A549 (cell line): ENCODE measurements around the gene PLEKHG3. TPM values are rescaled to one million over a fixed set of nuclear protein-coding genes. Genes with fewer than 3 reads are reported as not detected.
A peak's percentile ranks its signal among the peaks of the same experiment; 100 is the strongest.

Experiments used
- ATAC-seq, 2 experiments: fragments of 200-7000 bp in 1 of 2; fragments of >200 bp in 1 of 2; cut with Nextera tagmentation in 1 of 2; cut with Tn5 transposase in 1 of 2; 3 replicates each; pipeline versions ENCODE4 v1.8.0 to v1.9.1; 2018 to 2020; ENCODE audit warnings: mild to moderate bottlenecking in 1 of 2, moderate library complexity in 1 of 2
- CTCF ChIA-PET: fragments of 300-600 bp; sonication (Branson Sonifier 250); formaldehyde crosslinking; extraction: SDS; loops from one replicate; lab custom pipeline; 2021; ENCODE audit warnings: antibody characterized with exemption, inconsistent platforms; lab: Yijun Ruan, JAX
- POLR2A ChIA-PET: fragments of 350-600 bp; formaldehyde crosslinking; extraction: SDS; loops from one replicate; lab custom pipeline; 2021; ENCODE audit warnings: antibody characterized with exemption, inconsistent platforms; lab: Yijun Ruan, JAX
- DNase-seq, 2 experiments: peaks; one replicate each; pipeline versions ENCODE4 v3.0.0 to v3.0.0-alpha.2; 2011 to 2016; ENCODE audit warnings: low read depth in 1 of 2, low spot score in 1 of 2
- FAIRE-seq: peaks from 2 replicates; lab custom pipeline; 2011; peaks lifted over from hg19 to GRCh38; lab: Jason Lieb, UNC
- H3K27ac ChIP-seq, 2 experiments: fragments of >200 bp; sonication (Bioruptor Twin); formaldehyde crosslinking; 3 replicates each; pipeline ENCODE4 v1.5.1; 2016 to 2017
- H3K4me1 ChIP-seq: fragments of >200 bp; sonication (Bioruptor Twin); formaldehyde crosslinking; 3 replicates; pipeline ENCODE4 v1.6.1; 2016
- H3K4me2 ChIP-seq: fragments of >200 bp; sonication (Bioruptor Twin); formaldehyde crosslinking; 3 replicates; pipeline ENCODE4 v1.6.1; 2016
- H3K4me3 ChIP-seq: fragments of >200 bp; sonication (Bioruptor Twin); formaldehyde crosslinking; 3 replicates; pipeline ENCODE4 v1.5.1; 2016
- H3K9me3 ChIP-seq: fragments of >200 bp; sonication (Bioruptor Twin); formaldehyde crosslinking; 3 replicates; pipeline ENCODE4 v1.6.1; 2016
- BHLHE40 ChIP-seq: IDR thresholded peaks from 2 replicates; pipeline ENCODE4 v1.6.1; 2012; ENCODE audit warnings: low read depth, low read length, inconsistent platforms
- CBX2 ChIP-seq: fragments of 200-600 bp; sonication (generic); IDR thresholded peaks from 2 replicates; pipeline ENCODE4 v1.6.1; 2016; ENCODE audit warnings: low read depth, mild to moderate bottlenecking, borderline replicate concordance
- CEBPB ChIP-seq, 2 experiments: fragments of >200 bp in 1 of 2; sonication (Bioruptor Twin) in 1 of 2; formaldehyde crosslinking in 1 of 2; IDR thresholded peaks; 2 replicates each; pipeline ENCODE4 v1.6.1; 2012 to 2016
- CHD2 ChIP-seq: fragments of 150-350 bp; IDR thresholded peaks from 2 replicates; pipeline ENCODE4 v1.6.1; 2014; ENCODE audit warnings: low read length; ENCODE audit not compliant: partially characterized antibody
- EHF ChIP-seq: fragments of 250-450 bp; sonication (Bioruptor Pico); IDR thresholded peaks from 2 replicates; pipeline ENCODE4 v1.5.0; 2020; ENCODE audit warnings: mild to moderate bottlenecking
- EP300 ChIP-seq, 2 experiments: fragments of >200 bp; sonication (Bioruptor Twin); formaldehyde crosslinking; IDR thresholded peaks; 2 replicates in 1 of 2; 3 replicates in 1 of 2; pipeline ENCODE4 v1.6.1; 2016 to 2017
- ESRRA ChIP-seq: fragments of 150-350 bp; IDR thresholded peaks from 2 replicates; pipeline ENCODE4 v1.6.1; 2014; ENCODE audit warnings: mild to moderate bottlenecking, low read length, borderline replicate concordance
- FOSB ChIP-seq: fragments of 250-450 bp; sonication (Bioruptor Pico); IDR thresholded peaks from 2 replicates; pipeline ENCODE4 v1.5.0; 2020; ENCODE audit warnings: mild to moderate bottlenecking, moderate library complexity
- FOSL2 ChIP-seq, 2 experiments: fragments of 450-650 bp in 1 of 2; fragments of >200 bp in 1 of 2; sonication (Bioruptor Twin) in 1 of 2; formaldehyde crosslinking; IDR thresholded peaks; 2 replicates each; pipeline versions ENCODE4 v1.5.0 to v1.6.1; 2016 to 2020; ENCODE audit warnings: mild to moderate bottlenecking in 1 of 2, moderate library complexity in 1 of 2
- FOXS1 ChIP-seq: fragments of 250-450 bp; sonication (Bioruptor Pico); IDR thresholded peaks from 2 replicates; pipeline ENCODE4 v1.5.0; 2020; ENCODE audit warnings: mild to moderate bottlenecking, moderate library complexity
- GATA3 ChIP-seq: IDR thresholded peaks from 2 replicates; pipeline ENCODE4 v1.6.1; 2012; ENCODE audit warnings: borderline replicate concordance
- HDAC2 ChIP-seq: fragments of 200-600 bp; sonication (generic); IDR thresholded peaks from 2 replicates; pipeline ENCODE4 v1.6.1; 2016
- HEYL ChIP-seq: fragments of 250-450 bp; sonication (Bioruptor Pico); IDR thresholded peaks from 2 replicates; pipeline ENCODE4 v1.8.0; 2021; ENCODE audit warnings: mild to moderate bottlenecking, moderate library complexity
- HOXA7 ChIP-seq: fragments of 250-450 bp; sonication (Bioruptor Pico); IDR thresholded peaks from 2 replicates; pipeline ENCODE4 v1.5.0; 2020; ENCODE audit warnings: mild to moderate bottlenecking, moderate library complexity
- HOXB13 ChIP-seq: fragments of 250-450 bp; sonication (Bioruptor Pico); IDR thresholded peaks from 2 replicates; pipeline ENCODE4 v1.5.0; 2020; ENCODE audit warnings: low read depth, mild to moderate bottlenecking, moderate library complexity
- HOXB5 ChIP-seq: fragments of 250-450 bp; sonication (Bioruptor Pico); IDR thresholded peaks from 2 replicates; pipeline ENCODE4 v1.5.0; 2020; ENCODE audit warnings: mild to moderate bottlenecking, moderate library complexity
- JUN ChIP-seq, 2 experiments: fragments of >200 bp; sonication (Bioruptor Twin); formaldehyde crosslinking; IDR thresholded peaks; 2 replicates in 1 of 2; 3 replicates in 1 of 2; pipeline ENCODE4 v1.6.1; 2016 to 2017
- JUNB ChIP-seq: fragments of >200 bp; sonication (Bioruptor Twin); formaldehyde crosslinking; IDR thresholded peaks from 2 replicates; pipeline ENCODE4 v1.6.1; 2016
- MYC ChIP-seq: IDR thresholded peaks from 2 replicates; pipeline ENCODE4 v1.6.1; 2012; ENCODE audit warnings: mild to moderate bottlenecking, inconsistent platforms, low read length, improper control_type of control experiment, borderline replicate concordance
- NFE2L2 ChIP-seq: fragments of 150-350 bp; conservative IDR thresholded peaks from 2 replicates; pipeline ENCODE4 v1.6.1; 2014; ENCODE audit warnings: low read length
- NR3C1 ChIP-seq: fragments of >200 bp; sonication (Bioruptor Twin); formaldehyde crosslinking; IDR thresholded peaks from 3 replicates; pipeline ENCODE4 v1.6.1; 2017
- POLR2A ChIP-seq: IDR thresholded peaks from 2 replicates; pipeline ENCODE4 v1.6.1; 2012; ENCODE audit warnings: mild to moderate bottlenecking, low read length
- POLR2AphosphoS2 ChIP-seq: conservative IDR thresholded peaks from 2 replicates; pipeline ENCODE4 v1.6.1; 2012; ENCODE audit warnings: low read length, improper control_type of control experiment, inconsistent platforms
- RAD21 ChIP-seq, 2 experiments: fragments of >200 bp in 1 of 2; sonication (Bioruptor Twin) in 1 of 2; formaldehyde crosslinking in 1 of 2; IDR thresholded peaks in 1 of 2; conservative IDR thresholded peaks in 1 of 2; 2 replicates in 1 of 2; 3 replicates in 1 of 2; pipeline ENCODE4 v1.6.1; 2012 to 2018; ENCODE audit warnings: inconsistent platforms in 1 of 2
- RARB ChIP-seq: fragments of 250-450 bp; sonication (Bioruptor Pico); IDR thresholded peaks from 2 replicates; pipeline ENCODE4 v1.8.0; 2021; ENCODE audit warnings: mild to moderate bottlenecking, moderate library complexity
- RFX5 ChIP-seq: fragments of 450-650 bp; IDR thresholded peaks from 2 replicates; pipeline ENCODE4 v1.7.1; 2014; ENCODE audit warnings: antibody characterized with exemption, mild to moderate bottlenecking, moderate library complexity
- SMC3 ChIP-seq: fragments of >200 bp; sonication (Bioruptor Twin); formaldehyde crosslinking; IDR thresholded peaks from 3 replicates; pipeline ENCODE4 v1.6.1; 2018; ENCODE audit warnings: inconsistent platforms
- TFCP2L1 ChIP-seq: fragments of 250-450 bp; sonication (Bioruptor Pico); IDR thresholded peaks from 2 replicates; pipeline ENCODE4 v1.5.0; 2021; ENCODE audit warnings: mild to moderate bottlenecking
- TP53 ChIP-seq: fragments of 250-450 bp; sonication (Bioruptor Pico); IDR thresholded peaks from 2 replicates; pipeline ENCODE4 v1.5.0; 2021; ENCODE audit warnings: mild to moderate bottlenecking, moderate library complexity
- ZFP36 ChIP-seq: fragments of 450-650 bp; IDR thresholded peaks from 2 replicates; pipeline ENCODE4 v1.6.1; 2014; ENCODE audit warnings: borderline replicate concordance; ENCODE audit not compliant: partially characterized antibody
- ZSCAN20 ChIP-seq: fragments of 250-450 bp; sonication (Bioruptor Pico); IDR thresholded peaks from 2 replicates; pipeline ENCODE4 v1.8.0; 2022; ENCODE audit warnings: mild to moderate bottlenecking, moderate library complexity
- WGBS: methylation state at CpG from one replicate; pipeline ENCODE4 v1.1.6; 2017; ENCODE audit errors: missing lambda C conversion rate; 5-methylcytosine and 5-hydroxymethylcytosine counted together
- polyA plus RNA-seq, 4 experiments: library from polyadenylated mRNA; depleted of rRNA in 3 of 4; stranded (reverse); fragments of >200 nt; fragmentation: RNase III in 1 of 4; extraction: RNeasy Plus Mini Kit Qiagen cat#74134 plus additional on column Dnase treatment in 1 of 4; gene quantifications; 2 replicates in 3 of 4; 3 replicates in 1 of 4; pipeline ENCODE4 v1.2.3, GENCODE V29; 2011 to 2017
- TF ChIP-seq, protein P1 (sequence below): fragments of 250-450 bp; sonication (Bioruptor Pico); IDR thresholded peaks from 2 replicates; pipeline ENCODE4 v1.5.0; 2020; ENCODE audit warnings: low read depth, mild to moderate bottlenecking, moderate library complexity
- TF ChIP-seq, protein P2 (sequence below): IDR thresholded peaks from 2 replicates; pipeline ENCODE4 v1.6.1; 2012
- TF ChIP-seq, protein P3 (sequence below): fragments of >200 bp; sonication (Bioruptor Twin); formaldehyde crosslinking; IDR thresholded peaks from 3 replicates; pipeline ENCODE4 v1.5.1; 2016
- TF ChIP-seq, protein P4 (sequence below): fragments of >200 bp; sonication (Bioruptor Twin); formaldehyde crosslinking; IDR thresholded peaks from 3 replicates; pipeline ENCODE4 v1.6.1; 2016

Gene PLEKHG3
- polyA plus RNA-seq, 2 of the 4 experiments (the other 2 are of a cell fraction), result 21.9 to 30.5 TPM

DNA sequence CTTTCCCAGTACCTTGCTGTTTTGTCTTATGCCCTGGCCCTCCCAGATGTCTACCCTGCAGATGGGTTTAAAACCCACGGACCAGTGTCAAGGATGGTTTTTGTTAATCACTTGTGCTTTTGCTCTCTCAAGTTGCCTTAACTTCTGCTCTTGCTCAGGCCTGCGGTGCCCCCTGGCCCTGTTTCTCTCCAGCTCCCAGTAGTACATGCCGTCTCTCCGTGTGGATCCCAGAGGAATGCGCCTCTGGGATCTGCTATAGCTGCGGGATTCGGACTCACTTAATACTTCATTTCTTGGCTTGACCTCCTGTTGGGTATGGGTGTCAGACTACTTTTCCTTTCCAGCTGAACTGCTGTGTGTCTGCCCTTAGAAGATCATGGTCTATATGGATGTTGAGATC, 14.5 kb downstream of the PLEKHG3 start (continued):
- TF ChIP-seq POLR2AphosphoS2 (no peak), POLR2A (no peak), FOXS1 (no peak), RARB (no peak), CBX2 (no peak), ZFP36 (no peak)
- TF ChIP-seq, all 56 proteins: peak for 0

DNA sequence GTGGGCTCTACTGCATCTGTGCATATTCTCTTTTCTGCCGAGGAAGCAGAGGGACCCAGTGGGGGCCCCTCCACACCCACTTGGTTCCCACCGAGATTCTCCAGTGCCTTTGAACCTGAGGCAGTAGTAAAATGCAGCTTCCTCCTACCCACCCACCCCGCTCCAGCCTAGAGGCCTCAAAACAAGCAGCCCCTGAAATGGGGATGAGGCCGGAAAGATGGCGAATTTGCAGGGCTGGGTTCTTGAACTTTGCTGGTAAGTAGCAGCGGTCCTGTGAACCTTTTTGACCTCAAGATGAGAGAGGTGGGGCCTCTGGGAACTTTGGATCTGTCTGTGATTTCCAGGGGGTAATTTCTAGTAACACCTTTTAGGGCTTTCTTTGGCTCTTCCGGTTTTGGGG, 15.4 kb downstream of the PLEKHG3 start:
- 61% methylated on average over 7 of the region's 7 CpGs for WGBS
- POLR2A ChIA-PET, result interaction anchor here (0.8 to 1.2 kb wide), 4 partner anchors 11 to 179 kb away, joined by 3 to 6 read pairs (median 4); partner anchors contain the start of genes HSPA2 and PLEKHG3
- H3K4me3 ChIP-seq, result no peak overlapping the region

DNA sequence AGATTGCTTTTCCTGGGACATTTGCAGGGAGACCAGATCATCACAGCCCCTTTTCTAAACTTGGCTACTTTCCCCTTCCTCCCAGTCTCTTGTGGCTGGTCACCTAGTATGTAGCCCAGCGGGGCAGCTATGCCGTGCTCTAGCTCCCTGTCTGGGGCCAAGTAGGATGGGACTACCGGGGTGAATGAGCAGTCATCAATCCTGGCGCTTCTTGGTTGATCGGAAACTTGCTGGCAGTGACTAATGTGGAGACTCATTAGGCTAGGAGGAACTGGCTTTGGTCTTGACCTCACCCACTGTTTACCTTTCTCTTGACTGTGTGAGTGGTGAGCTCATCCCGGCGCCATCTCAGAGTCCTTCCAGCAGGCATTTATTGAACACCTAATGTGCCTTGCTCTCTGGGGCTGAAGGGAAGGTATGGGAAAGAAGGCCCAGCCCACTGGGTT, 15.9 kb downstream of the PLEKHG3 start:
- 4% methylated on average over 7 of the region's 7 CpGs for WGBS
- peak overlapping the region; percentile 61 for H3K4me2 ChIP-seq
- POLR2A ChIA-PET, result interaction anchor here (0.8 to 1.2 kb wide), 4 partner anchors 11 to 180 kb away, joined by 3 to 6 read pairs (median 4); partner anchors contain the start of genes HSPA2 and PLEKHG3
- peak; percentile 88 to 94 for ATAC-seq
- peaks cover 97% of the 10 kb centered on the region for H3K4me1 ChIP-seq
- peak; percentile 91 to 92 for DNase-seq
- peak overlapping the region; percentile 81 to 84 for H3K27ac ChIP-seq
- no peaks in the 10 kb centered on the region for H3K9me3 ChIP-seq
- FAIRE-seq, result peak; percentile 91
- H3K4me3 ChIP-seq, result 0 out of 3 replicates have a peak overlapping the region, but pooled peaks have one; percentile 1
- CTCF ChIA-PET, result interaction anchor here (0.8 to 3.0 kb wide), 4 partner anchors 40 to 172 kb away, joined by 3 to 9 read pairs (median 6); no protein-coding TSS in a partner anchor
- TF ChIP-seq, protein P1, sequence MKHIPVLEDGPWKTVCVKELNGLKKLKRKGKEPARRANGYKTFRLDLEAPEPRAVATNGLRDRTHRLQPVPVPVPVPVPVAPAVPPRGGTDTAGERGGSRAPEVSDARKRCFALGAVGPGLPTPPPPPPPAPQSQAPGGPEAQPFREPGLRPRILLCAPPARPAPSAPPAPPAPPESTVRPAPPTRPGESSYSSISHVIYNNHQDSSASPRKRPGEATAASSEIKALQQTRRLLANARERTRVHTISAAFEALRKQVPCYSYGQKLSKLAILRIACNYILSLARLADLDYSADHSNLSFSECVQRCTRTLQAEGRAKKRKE (CRISPR knock-in tag), result no peak
- TF ChIP-seq GATA3 (peak; percentile 73; the same call in 1 of the 2 replicates), HOXB13 (CRISPR knock-in tag) (no peak), HEYL (0 out of 2 replicates have a peak, but pooled peaks have one; percentile 33), FOSL2 (IDR thresholded peaks at IDR 0.05) (peak; percentile 58), FOSL2 (CRISPR knock-in tag; IDR thresholded peaks at IDR 0.05) (peak; percentile 86), SMC3 (0 out of 3 replicates have a peak, but pooled peaks have one; percentile 5), CBX2 (no peak), JUNB (peak; percentile 52), RAD21 (conservative IDR thresholded peaks at IDR 0.05 in 1 of 2, IDR thresholded peaks at IDR 0.05 in 1 of 2) (peak in 1 of 2 experiments; percentile 16; a peak in 1 of 5 replicates), HOXB5 (CRISPR knock-in tag) (peak; percentile 87; the same call in 1 of the 2 replicates), HDAC2 (no peak), ESRRA (no peak), EHF (CRISPR knock-in tag) (no peak), ZSCAN20 (CRISPR knock-in tag) (no peak)
- TF ChIP-seq, protein P2, sequence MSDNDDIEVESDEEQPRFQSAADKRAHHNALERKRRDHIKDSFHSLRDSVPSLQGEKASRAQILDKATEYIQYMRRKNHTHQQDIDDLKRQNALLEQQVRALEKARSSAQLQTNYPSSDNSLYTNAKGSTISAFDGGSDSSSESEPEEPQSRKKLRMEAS, result peak; percentile 68
- TF ChIP-seq, protein P3, sequence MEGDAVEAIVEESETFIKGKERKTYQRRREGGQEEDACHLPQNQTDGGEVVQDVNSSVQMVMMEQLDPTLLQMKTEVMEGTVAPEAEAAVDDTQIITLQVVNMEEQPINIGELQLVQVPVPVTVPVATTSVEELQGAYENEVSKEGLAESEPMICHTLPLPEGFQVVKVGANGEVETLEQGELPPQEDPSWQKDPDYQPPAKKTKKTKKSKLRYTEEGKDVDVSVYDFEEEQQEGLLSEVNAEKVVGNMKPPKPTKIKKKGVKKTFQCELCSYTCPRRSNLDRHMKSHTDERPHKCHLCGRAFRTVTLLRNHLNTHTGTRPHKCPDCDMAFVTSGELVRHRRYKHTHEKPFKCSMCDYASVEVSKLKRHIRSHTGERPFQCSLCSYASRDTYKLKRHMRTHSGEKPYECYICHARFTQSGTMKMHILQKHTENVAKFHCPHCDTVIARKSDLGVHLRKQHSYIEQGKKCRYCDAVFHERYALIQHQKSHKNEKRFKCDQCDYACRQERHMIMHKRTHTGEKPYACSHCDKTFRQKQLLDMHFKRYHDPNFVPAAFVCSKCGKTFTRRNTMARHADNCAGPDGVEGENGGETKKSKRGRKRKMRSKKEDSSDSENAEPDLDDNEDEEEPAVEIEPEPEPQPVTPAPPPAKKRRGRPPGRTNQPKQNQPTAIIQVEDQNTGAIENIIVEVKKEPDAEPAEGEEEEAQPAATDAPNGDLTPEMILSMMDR, result no peak

More for the DNA sequence above, 15.4 kb downstream of the PLEKHG3 start:
- DNase-seq, result no peak
- Histone ChIP-seq H3K4me2 (peak overlapping the region; percentile 61), H3K4me1 (peaks cover 94% of the 10 kb centered on the region), H3K27ac (peak overlapping the region; percentile 81 to 84), H3K9me3 (no peaks in the 10 kb centered on the region)
- no peak for ATAC-seq
- no peak for FAIRE-seq
- TF ChIP-seq MYC (no peak), ESRRA (no peak), NR3C1 (no peak), EP300 (IDR thresholded peaks at IDR 0.05) (no peak), HEYL (no peak), RFX5 (no peak), JUN (IDR thresholded peaks at IDR 0.05) (no peak), HOXA7 (CRISPR knock-in tag) (no peak), SMC3 (no peak), CEBPB (IDR thresholded peaks at IDR 0.05) (no peak), BHLHE40 (no peak), CHD2 (no peak), TFCP2L1 (CRISPR knock-in tag) (no peak), FOSB (CRISPR knock-in tag) (no peak), NFE2L2 (no peak), TP53 (CRISPR knock-in tag) (no peak)
- TF ChIP-seq, protein P4, sequence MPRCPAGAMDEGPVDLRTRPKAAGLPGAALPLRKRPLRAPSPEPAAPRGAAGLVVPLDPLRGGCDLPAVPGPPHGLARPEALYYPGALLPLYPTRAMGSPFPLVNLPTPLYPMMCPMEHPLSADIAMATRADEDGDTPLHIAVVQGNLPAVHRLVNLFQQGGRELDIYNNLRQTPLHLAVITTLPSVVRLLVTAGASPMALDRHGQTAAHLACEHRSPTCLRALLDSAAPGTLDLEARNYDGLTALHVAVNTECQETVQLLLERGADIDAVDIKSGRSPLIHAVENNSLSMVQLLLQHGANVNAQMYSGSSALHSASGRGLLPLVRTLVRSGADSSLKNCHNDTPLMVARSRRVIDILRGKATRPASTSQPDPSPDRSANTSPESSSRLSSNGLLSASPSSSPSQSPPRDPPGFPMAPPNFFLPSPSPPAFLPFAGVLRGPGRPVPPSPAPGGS, result no peak
- TF ChIP-seq, protein P3, result no peak
- CTCF ChIA-PET, result interaction anchor here (0.8 to 3.3 kb wide), 5 partner anchors 13 to 172 kb away, joined by 3 to 22 read pairs (median 7); partner anchors contain the start of gene PLEKHG3
